NT2/D1 (cell line): ENCODE data around the gene NAMPT.

Experiments
- SUZ12 ChIP-seq: IDR thresholded peaks from 2 replicates; pipeline ENCODE4 v1.6.1; 2011; ENCODE audit not compliant: insufficient read length, insufficient read depth; ENCODE audit errors: extremely low read depth
- YY1 ChIP-seq: IDR thresholded peaks from 2 replicates; pipeline ENCODE4 v1.6.1; 2011; ENCODE audit not compliant: insufficient read length, insufficient read depth
- ZNF274 ChIP-seq: IDR thresholded peaks from 2 replicates; pipeline ENCODE4 v1.6.1; 2011; ENCODE audit warnings: mild to moderate bottlenecking, low read depth, low read length

- TF ChIP-seq ZNF274 (no peak), YY1 (no peak), SUZ12 (no peak)
Measured at GRCh38 chr7:106329971-106330733, 45.4 kb upstream of the NAMPT start.
